HEK293 (cell line): Measurements from ENCODE around the gene AGAP4.
"Not testable (repeated sequence)": the region's sequence is repeated elsewhere in the genome, so short reads cannot be mapped to it uniquely, and the experiment has no call there.

Experiments
- CTCF ChIA-PET: fragments of 350-600 bp; formaldehyde crosslinking; extraction: SDS; loops from one replicate; lab custom pipeline; 2021; ENCODE audit warnings: antibody characterized with exemption; lab: Yijun Ruan, JAX
- POLR2A ChIA-PET: fragments of 300-600 bp; formaldehyde crosslinking; extraction: SDS; loops from one replicate; lab custom pipeline; 2020; ENCODE audit warnings: antibody characterized with exemption, inconsistent platforms; lab: Yijun Ruan, JAX
- H3K27ac ChIP-seq: fragments of 200-500 bp; sonication (Bioruptor generic); 2 replicates; pipeline ENCODE4 v1.5.1; 2014; ENCODE audit warnings: low read depth, low read length, control low read depth, inconsistent platforms; ENCODE audit errors: extremely low read depth
- H3K36me3 ChIP-seq, 2 experiments: fragments of 200-500 bp in 1 of 2; sonication (Bioruptor generic) in 1 of 2; 1 replicate in 1 of 2; 2 replicates in 1 of 2; pipeline ENCODE4 v1.5.1; 2014 to 2017; ENCODE audit warnings: inconsistent platforms in 2 of 2, low read length in 2 of 2; ENCODE audit not compliant: control insufficient read depth in 2 of 2, insufficient read depth in 1 of 2
- H3K4me1 ChIP-seq: fragments of 200-500 bp; sonication (Bioruptor generic); 2 replicates; pipeline ENCODE4 v1.5.1; 2014; ENCODE audit warnings: mild to moderate bottlenecking, low read length, inconsistent platforms; ENCODE audit not compliant: control insufficient read depth, insufficient read depth
- H3K4me3 ChIP-seq: 2 replicates; pipeline ENCODE4 v1.5.1; 2011; ENCODE audit warnings: low read depth, mild to moderate bottlenecking, control low read depth, low read length, moderate library complexity
- H3K9me3 ChIP-seq: fragments of 200-500 bp; sonication (Bioruptor generic); 2 replicates; pipeline ENCODE4 v1.5.1; 2014; ENCODE audit warnings: low read depth, low read length, inconsistent platforms; ENCODE audit not compliant: control insufficient read depth, insufficient read depth
- CTCF ChIP-seq: fragments of 450-650 bp; formaldehyde crosslinking; IDR thresholded peaks from 2 replicates; pipeline ENCODE4 v1.5.1; 2016; ENCODE audit warnings: missing biosample characterization, missing genetic modification characterization
- SP2 ChIP-seq: fragments of 450-650 bp; formaldehyde crosslinking; IDR thresholded peaks from 2 replicates; pipeline ENCODE4 v1.5.1; 2016; ENCODE audit warnings: missing biosample characterization, missing genetic modification characterization
- SP7 ChIP-seq: fragments of 450-650 bp; formaldehyde crosslinking; IDR thresholded peaks from 2 replicates; pipeline ENCODE4 v1.5.1; 2016; ENCODE audit warnings: missing biosample characterization, missing genetic modification characterization
- YY2 ChIP-seq: fragments of 450-650 bp; formaldehyde crosslinking; IDR thresholded peaks from 2 replicates; pipeline ENCODE4 v1.5.1; 2016; ENCODE audit warnings: missing biosample characterization, missing genetic modification characterization
- ZNF155 ChIP-seq: fragments of 450-650 bp; formaldehyde crosslinking; IDR thresholded peaks from 2 replicates; pipeline ENCODE4 v1.5.1; 2016; ENCODE audit warnings: missing biosample characterization, missing genetic modification characterization
- ZNF174 ChIP-seq: fragments of 450-650 bp; formaldehyde crosslinking; IDR thresholded peaks from 2 replicates; pipeline ENCODE4 v1.5.0; 2017; ENCODE audit warnings: missing biosample characterization, mild to moderate bottlenecking, missing genetic modification characterization
- ZNF2 ChIP-seq: fragments of 450-650 bp; formaldehyde crosslinking; IDR thresholded peaks from 2 replicates; pipeline ENCODE4 v1.5.1; 2016; ENCODE audit warnings: missing biosample characterization, missing genetic modification characterization
- ZNF449 ChIP-seq: fragments of 450-650 bp; formaldehyde crosslinking; IDR thresholded peaks from 2 replicates; pipeline ENCODE4 v1.5.1; 2017; ENCODE audit warnings: missing biosample characterization, mild to moderate bottlenecking, missing genetic modification characterization, moderate library complexity
- ZNF488 ChIP-seq: fragments of 450-650 bp; formaldehyde crosslinking; IDR thresholded peaks from 2 replicates; pipeline ENCODE4 v1.5.1; 2016; ENCODE audit warnings: missing biosample characterization, missing genetic modification characterization
- ZNF514 ChIP-seq: fragments of 450-650 bp; formaldehyde crosslinking; IDR thresholded peaks from 2 replicates; pipeline ENCODE4 v1.5.1; 2016; ENCODE audit warnings: missing biosample characterization, missing genetic modification characterization
- ZNF596 ChIP-seq: fragments of 450-650 bp; IDR thresholded peaks from 2 replicates; pipeline ENCODE4 v1.5.0; 2018; ENCODE audit warnings: missing biosample characterization, mild to moderate bottlenecking, missing genetic modification characterization, moderate library complexity
- ZNF658 ChIP-seq: fragments of 450-650 bp; formaldehyde crosslinking; IDR thresholded peaks from 2 replicates; pipeline ENCODE4; 2016; ENCODE audit warnings: missing biosample characterization, missing genetic modification characterization
- ZNF664 ChIP-seq: fragments of 450-650 bp; formaldehyde crosslinking; IDR thresholded peaks from 2 replicates; pipeline ENCODE4 v1.5.1; 2016; ENCODE audit warnings: missing biosample characterization, missing genetic modification characterization
- ZNF837 ChIP-seq: fragments of 450-650 bp; formaldehyde crosslinking; IDR thresholded peaks from 2 replicates; pipeline ENCODE4 v1.5.1; 2016; ENCODE audit warnings: missing biosample characterization, missing genetic modification characterization

AGAP4 gene

GRCh38 chr10:45820107-45820830 is 27.0 kb downstream of the AGAP4 start:
- H3K4me1 ChIP-seq, H3K4me3 ChIP-seq, CTCF ChIA-PET, H3K36me3 ChIP-seq, H3K9me3 ChIP-seq, POLR2A ChIA-PET, H3K27ac ChIP-seq: not testable (repeated sequence)
- peak; percentile 67; the same call in 1 of the 2 replicates for TF ChIP-seq ZNF664 (tag by site-specific recombination)

- ChIA-PET POLR2A (no interaction called here), CTCF (interaction anchor here (0.6 kb wide), 1 partner anchor 554 kb away, joined by 3 read pairs; no protein-coding TSS in a partner anchor)
- H3K9me3 ChIP-seq: no peaks in the 10 kb centered on the region
- no peaks in the 10 kb centered on the region for H3K36me3 ChIP-seq
- no peak overlapping the region for H3K4me3 ChIP-seq
- no peak for TF ChIP-seq SP2
- TF ChIP-seq ZNF596: no peak
- no peak for TF ChIP-seq SP7 (tag by site-specific recombination)
- no peak for TF ChIP-seq ZNF2 (tag by site-specific recombination)
- no peak for TF ChIP-seq YY2
- TF ChIP-seq ZNF658 (tag by site-specific recombination): no peak
- TF ChIP-seq, all 188 proteins: peak for 0
- H3K27ac ChIP-seq: no peak overlapping the region
- H3K4me1 ChIP-seq: no peaks in the 10 kb centered on the region
Observed at GRCh38 chr10:45819552-45819951, 27.7 kb downstream of the AGAP4 start.

- H3K9me3 ChIP-seq: no peaks in the 10 kb centered on the region
- no peaks in the 10 kb centered on the region for H3K4me1 ChIP-seq
- CTCF ChIA-PET: no interaction called here
Observed at GRCh38 chr10:45817912-45818311, 29.4 kb downstream of the AGAP4 start.

More at GRCh38 chr10:45817912-45818311, 29.4 kb downstream of the AGAP4 start:
- TF ChIP-seq ZNF488 (tag by site-specific recombination) (no peak), ZNF514 (no peak), ZNF174 (no peak), CTCF (no peak), ZNF449 (tag by site-specific recombination) (no peak), ZNF155 (tag by site-specific recombination) (no peak), ZNF837 (no peak)
- Histone ChIP-seq H3K4me3 (no peak overlapping the region), H3K27ac (no peak overlapping the region), H3K36me3 (no peaks in the 10 kb centered on the region)
- POLR2A ChIA-PET: no interaction called here
